ENCODE results near the gene FRMD4B.
"Not testable (repeated sequence)": the region's sequence is repeated elsewhere in the genome, so short reads cannot be mapped to it uniquely, and the experiment has no call there.

FRMD4B gene

GRCh38 chr3:69276884-69277283 is 109.0 kb downstream of the FRMD4B start:
- no peak for DNase-seq

GRCh38 chr3:69276191-69276590 is 109.7 kb downstream of the FRMD4B start:
- not testable (repeated sequence) for DNase-seq

- no peak for DNase-seq
Observed at GRCh38 chr3:69273896-69274295, 112.0 kb downstream of the FRMD4B start.

- no peak for DNase-seq
Observed at GRCh38 chr3:69272556-69272955, 113.3 kb downstream of the FRMD4B start.

- no peak for DNase-seq
Observed at GRCh38 chr3:69271098-69271497, 114.8 kb downstream of the FRMD4B start.

GRCh38 chr3:69266585-69266984 is 119.3 kb downstream of the FRMD4B start:
- DNase-seq, result no peak

GRCh38 chr3:69266071-69266470 is 119.8 kb downstream of the FRMD4B start:
- not testable (repeated sequence) for DNase-seq

- not testable (repeated sequence) for DNase-seq
Observed at GRCh38 chr3:69260843-69261405, 125.0 kb downstream of the FRMD4B start.

GRCh38 chr3:69260216-69260787 is 125.6 kb downstream of the FRMD4B start:
- DNase-seq, result no peak

- no peak for DNase-seq
Observed at GRCh38 chr3:69259125-69259524, 126.8 kb downstream of the FRMD4B start.

GRCh38 chr3:69255928-69256327 is 130.0 kb downstream of the FRMD4B start:
- DNase-seq, result no peak

- DNase-seq, result no peak
Observed at GRCh38 chr3:69254351-69254750, 131.5 kb downstream of the FRMD4B start.

- DNase-seq, result no peak
Observed at GRCh38 chr3:69252631-69253030, 133.3 kb downstream of the FRMD4B start.

GRCh38 chr3:69252141-69252540 is 133.7 kb downstream of the FRMD4B start:
- no peak for DNase-seq

- DNase-seq, result no peak
Observed at GRCh38 chr3:69251078-69251805, 134.6 kb downstream of the FRMD4B start.

- DNase-seq, result peak; percentile 54 to 55
Observed at GRCh38 chr3:69250014-69250413, 135.9 kb downstream of the FRMD4B start.

- no peak for DNase-seq
Observed at GRCh38 chr3:69249001-69249400, 136.9 kb downstream of the FRMD4B start.

- DNase-seq, result no peak
Observed at GRCh38 chr3:69248436-69248835, 137.5 kb downstream of the FRMD4B start.

GRCh38 chr3:69246612-69247011 is 139.3 kb downstream of the FRMD4B start:
- no peak for DNase-seq

- DNase-seq, result no peak
Observed at GRCh38 chr3:69244039-69244438, 141.8 kb downstream of the FRMD4B start.

GRCh38 chr3:69241769-69242168 is 144.1 kb downstream of the FRMD4B start:
- DNase-seq, result no peak

GRCh38 chr3:69240651-69241568 is 145.0 kb downstream of the FRMD4B start:
- no peak for DNase-seq

- DNase-seq, result no peak
Observed at GRCh38 chr3:69239063-69239462, 146.8 kb downstream of the FRMD4B start.

Data from activated CD4-positive, alpha-beta T cell treated with anti-CD3 and anti-CD28 coated beads, Interleukin-2, amount 50 U/mL, for 4 hours (primary cell).